GM19035 (cell line): ENCODE measurements around the gene RGS5.
"Not testable (repeated sequence)": the region's sequence is repeated elsewhere in the genome, so short reads cannot be mapped to it uniquely, and the experiment has no call there.

ENCODE experiments used
- ATAC-seq: cut with Tn5 transposase; IDR thresholded peaks from one replicate; pipeline ENCODE4 v1.9.1; 2021; ENCODE audit not compliant: unreplicated experiment

The RGS5 gene, protein sequence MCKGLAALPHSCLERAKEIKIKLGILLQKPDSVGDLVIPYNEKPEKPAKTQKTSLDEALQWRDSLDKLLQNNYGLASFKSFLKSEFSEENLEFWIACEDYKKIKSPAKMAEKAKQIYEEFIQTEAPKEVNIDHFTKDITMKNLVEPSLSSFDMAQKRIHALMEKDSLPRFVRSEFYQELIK

DNA sequence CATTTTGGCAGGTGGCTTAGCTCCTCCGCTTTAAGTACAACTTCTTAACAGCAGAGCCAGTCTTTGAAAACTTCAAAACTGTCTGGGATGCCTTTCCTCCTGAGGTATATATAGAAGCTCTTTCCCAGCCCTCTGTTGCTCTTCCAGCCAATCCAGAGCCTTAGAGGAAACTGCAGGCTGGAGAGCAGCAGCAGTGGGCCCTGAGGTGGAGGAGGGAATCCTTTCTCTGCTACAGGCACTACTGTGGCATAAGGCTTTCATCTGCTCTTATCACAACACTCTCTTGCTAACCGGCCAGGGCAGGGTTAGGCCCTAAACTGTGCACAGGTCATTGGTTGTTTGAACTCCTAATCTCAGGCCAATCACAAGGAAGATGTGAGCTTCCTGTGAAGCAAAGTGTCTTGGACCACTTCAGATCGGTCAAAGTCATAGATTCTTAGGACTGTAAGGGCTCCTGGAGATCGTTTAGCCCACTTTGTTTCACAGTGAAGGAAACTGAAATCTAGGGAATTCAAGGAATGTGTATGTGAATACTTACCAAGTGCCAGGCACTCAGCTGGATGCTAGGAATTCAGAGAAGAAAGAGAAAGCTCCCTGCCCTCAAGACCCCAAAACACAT lies at the start of gene RGS5:
Gene RGS5 (minus strand): TSS at position 84 of the 619 bp plus-strand sequence. CDS start 81 bp downstream, at position 3.
- ATAC-seq, result no peak

DNA sequence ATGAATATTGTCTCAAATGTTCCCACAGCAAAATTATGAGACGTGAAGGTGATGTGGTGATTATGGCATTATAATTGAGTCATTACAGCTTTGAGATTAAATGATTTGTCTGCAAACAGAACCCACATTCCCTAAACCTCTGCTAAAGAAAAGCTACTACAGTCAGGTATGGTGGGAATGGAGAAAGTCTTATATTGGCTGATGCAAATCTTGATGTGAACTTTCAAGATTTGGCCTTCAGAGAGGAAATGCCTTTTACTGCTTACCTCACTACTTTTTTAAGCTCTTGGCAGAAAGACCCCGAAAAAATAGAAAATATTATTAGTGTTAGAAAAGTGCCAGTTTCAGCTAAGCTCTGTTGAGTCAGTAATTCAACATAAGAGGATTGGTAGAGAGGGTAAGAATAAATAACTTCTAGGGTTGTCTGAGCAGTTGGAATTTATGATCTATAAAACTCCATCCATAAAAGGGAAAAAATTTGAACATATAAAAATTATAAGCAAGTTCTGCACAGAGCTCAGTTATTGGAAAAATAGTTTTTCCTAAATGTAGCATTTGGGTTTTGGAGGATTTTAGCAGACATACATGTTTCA lies 47.8 kb upstream of the RGS5 start:
- no peak for ATAC-seq

DNA sequence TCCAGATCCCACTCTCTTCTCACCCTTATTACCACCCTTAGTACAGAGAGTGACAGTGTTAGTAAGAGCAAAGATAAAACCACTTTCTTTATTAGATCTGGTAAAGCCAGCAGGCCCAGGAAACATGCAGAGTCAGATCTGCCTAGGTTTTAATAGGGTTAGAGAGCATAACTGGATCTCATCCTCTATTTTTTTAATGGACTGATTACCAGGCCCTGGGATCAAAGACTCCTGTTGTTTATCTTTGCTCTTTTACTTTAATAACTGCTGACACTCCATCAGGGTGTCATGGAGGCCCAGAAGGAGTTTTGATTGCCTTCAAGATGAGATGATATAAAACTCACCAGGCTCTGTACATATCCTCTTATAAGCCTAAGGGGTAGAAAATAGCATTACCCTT lies 45.3 kb upstream of the RGS5 start:
- ATAC-seq, result no peak

DNA sequence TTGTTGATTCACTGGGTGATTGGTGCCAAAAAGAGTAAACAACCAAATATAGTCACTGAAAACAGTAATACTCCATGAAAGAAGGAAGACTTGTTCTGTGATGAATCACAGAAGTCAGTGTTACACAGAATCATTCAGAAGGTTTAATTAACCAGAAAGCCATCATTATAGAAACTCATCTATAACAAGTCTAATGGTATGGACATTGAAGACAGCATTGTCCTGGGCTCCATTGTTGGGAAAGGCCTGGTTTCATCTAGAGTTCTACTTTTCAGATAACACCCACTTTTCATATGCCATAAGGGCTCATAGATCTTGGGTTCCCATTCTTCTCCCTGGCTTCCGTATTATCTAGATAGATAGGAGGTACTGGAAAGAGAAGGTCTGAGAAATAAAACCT lies 41.9 kb upstream of the RGS5 start:
- not testable (repeated sequence) for ATAC-seq

DNA sequence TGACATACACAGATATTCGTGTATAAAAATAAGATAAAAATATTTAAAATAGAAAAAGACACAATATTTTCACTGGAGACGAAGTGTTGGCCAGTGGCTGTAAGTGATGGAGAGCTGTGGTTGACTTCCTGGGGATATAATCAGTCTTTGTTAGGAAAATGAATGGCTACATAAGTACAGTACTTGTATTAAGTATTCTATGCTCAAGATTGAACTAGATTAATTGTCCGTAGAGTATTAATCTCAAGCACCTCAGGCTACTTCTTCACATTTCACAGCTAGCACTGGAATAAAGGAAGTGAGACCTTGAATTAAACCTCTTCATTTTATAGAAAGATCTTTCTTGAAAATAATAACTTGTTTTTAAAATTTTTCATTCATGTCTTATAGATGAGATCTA lies 39.0 kb upstream of the RGS5 start:
- no peak for ATAC-seq

DNA sequence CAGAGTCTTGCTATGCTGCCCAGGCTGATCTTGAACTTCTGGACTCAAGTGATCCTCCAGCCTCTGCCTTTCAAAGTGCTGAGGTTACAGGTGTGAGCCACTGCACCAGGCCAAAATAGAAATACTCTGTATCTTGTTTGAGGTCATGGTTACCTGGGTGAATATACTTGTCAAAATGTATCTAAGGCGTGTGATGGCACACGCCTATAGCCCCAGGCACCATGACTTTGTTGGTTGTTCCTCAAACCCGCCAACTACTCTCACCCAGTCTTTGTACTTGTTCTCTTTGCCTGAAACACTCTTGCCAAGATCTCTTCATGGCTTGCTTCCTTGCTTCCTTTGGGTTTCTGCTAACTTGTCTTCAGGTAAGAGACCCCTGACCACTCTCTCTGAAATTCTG lies 38.0 kb upstream of the RGS5 start:
- ATAC-seq, result no peak

DNA sequence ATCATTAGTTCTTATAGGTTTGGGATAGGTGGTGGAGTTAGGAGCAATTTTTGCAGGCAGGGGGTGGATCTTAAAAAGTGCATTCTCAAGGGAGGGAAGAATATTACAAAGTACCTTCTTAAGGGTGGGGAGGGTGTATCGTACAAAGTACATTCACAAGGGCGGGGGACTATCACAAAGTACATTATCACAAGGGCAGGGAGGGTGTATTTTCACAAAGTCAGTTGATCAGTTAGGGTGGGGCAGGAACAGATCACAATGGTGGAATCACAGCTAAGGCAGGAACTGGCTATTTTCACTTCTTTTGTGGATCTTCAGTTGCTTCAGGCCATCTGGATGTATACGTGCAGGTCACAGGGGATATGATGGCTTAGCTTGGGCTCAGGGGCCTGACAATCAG lies 30.9 kb upstream of the RGS5 start:
- not testable (repeated sequence) for ATAC-seq

DNA sequence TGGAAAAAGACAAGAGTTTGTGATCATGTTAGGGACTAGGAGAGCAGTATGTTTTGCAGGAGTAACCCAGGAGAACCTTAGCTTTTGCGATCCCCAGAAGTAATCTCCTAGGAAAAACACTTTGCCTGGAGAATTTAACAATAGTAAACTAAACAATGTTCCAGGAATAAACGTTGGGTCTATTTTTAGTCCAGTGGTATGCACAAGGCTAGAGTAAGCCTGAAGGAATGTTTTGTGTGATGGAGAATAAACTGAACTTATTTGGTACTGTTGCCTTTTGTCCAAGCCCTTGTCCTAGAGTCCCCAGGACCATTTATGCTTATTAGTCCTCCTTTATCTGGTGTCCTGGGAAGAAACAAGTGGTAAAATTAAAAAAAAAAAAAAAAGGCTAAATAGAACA lies 28.7 kb upstream of the RGS5 start:
- ATAC-seq, result no peak

DNA sequence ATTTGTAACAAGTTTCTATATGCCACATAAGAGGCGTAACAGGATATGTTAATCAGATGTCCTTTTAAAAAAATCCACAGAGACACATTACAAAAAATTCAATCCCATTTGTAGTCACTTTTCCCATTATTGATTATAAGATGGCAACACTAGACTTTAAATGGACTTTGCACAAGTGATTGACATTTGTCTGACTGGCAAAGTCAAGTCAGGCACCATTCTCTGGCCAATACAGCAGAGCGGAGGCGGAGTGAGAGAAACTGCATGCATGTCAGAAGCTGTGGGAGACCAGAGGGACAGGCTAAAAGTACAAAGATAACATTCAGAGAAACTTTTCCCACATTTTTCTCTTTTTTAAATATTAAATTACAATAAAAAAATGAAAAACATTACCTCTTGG lies 28.1 kb upstream of the RGS5 start:
- no peak for ATAC-seq

DNA sequence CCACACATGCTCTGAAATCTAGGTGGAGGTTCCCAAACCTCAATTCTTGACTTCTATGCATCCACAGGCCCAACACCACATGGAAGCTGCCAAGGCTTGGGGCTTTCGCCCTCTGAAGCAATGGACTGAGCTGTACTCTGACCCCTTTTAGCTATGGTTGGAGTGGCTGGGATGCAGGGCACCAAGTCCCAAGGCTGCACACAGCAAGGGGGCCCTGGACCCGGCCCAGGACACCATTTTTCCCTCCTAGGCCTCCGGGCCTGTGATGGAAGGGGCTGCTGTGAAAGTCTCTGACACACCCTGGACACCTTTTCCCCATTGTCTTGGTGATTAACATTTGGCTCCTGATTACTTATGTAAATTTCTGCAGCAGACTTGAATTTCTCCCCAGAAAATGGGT lies 25.6 kb upstream of the RGS5 start:
- ATAC-seq, result not testable (repeated sequence)

DNA sequence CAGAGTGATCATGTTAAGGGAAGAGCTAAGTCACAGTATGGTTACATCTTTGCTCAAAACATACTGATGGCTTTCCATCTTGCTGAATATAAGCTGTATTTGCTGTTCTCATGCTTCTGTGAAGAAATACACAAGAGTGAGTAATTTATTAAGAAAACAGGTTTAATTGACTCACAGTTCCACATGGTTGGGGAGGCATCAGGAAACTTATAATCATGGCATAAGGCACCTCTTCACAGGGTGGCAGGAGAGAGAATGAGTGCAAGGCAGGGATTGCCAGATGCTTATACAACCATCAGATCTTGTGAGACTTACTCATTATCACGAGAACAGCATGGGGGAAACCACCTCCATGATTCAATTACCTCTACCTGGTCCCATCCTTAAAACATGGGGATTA lies 24.4 kb upstream of the RGS5 start:
- no peak for ATAC-seq

DNA sequence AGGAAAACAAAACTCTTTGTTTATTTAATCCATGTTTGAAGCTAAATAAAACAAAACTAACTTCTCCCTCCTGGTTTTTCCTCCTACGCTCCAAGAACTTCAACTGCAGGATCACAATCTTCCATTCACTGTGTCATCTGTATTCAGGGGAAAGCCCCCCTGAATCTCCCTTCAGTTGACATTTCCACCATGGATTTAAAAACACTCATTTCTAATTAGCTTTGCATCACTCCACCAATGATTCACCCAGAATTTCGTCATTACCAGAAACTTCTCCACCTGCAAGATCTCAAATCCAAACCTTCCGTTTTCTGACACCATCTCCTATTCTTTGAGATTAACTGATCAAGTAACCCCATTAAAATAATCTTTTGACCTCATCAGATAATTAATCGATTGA lies 10.9 kb upstream of the RGS5 start:
- ATAC-seq, result no peak

DNA sequence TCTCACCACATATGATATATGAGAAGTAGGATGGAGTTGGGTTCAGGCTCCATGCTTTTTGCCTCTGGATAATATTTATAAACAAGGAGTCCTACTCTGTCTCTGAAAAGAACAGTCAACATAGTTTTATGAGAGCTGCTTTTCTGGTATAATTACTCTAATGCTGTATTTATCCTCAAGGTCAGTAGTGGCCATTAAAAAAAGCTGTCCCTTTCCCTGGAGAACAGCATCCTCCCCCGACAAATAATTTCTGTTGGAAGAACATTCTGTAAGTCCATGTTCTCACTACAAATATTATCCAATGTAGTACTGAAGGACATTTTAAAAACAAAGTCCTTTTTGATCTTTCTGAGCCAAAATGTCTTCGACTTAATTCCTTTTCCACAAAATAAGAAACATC lies 9.0 kb upstream of the RGS5 start:
- no peak for ATAC-seq

DNA sequence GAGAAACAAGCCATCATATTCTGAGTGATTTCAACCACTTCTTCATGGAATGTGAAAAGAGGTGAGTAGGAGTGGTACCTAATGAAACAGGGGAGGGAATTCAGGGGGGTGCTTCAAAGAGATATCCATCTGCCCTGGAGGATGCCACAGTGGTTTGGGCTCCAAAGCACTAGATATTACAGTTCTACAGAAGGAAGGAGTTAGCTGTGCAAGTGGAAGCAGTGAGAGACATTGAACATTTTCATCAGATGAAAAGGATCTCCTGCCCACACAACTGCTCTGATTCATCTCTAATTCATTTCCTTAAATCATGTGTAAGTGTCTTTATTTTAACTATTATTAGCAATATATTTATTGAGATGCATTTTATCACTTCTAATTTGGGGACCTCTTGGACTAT lies 2.8 kb upstream of the RGS5 start:
- ATAC-seq, result no peak

DNA sequence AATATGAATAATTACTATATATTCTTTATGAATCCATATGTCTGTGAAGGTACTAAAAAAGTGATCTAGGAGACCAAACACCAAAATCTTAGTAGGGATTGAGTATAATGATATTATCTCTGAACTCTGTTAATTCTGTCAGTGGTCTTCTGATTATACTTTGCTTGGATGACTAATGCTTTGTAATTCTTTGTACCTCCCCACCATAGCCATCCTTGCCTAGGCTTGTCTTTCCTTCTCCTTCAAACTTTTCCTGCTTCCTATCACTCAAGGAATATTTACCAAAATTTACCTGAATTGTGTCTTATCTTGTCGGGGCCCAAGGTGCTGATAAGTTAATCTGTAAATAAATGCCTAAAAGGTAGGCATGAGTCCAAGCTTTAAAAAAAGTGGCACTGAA lies 845 bp upstream of the RGS5 start:
- no peak for ATAC-seq

DNA sequence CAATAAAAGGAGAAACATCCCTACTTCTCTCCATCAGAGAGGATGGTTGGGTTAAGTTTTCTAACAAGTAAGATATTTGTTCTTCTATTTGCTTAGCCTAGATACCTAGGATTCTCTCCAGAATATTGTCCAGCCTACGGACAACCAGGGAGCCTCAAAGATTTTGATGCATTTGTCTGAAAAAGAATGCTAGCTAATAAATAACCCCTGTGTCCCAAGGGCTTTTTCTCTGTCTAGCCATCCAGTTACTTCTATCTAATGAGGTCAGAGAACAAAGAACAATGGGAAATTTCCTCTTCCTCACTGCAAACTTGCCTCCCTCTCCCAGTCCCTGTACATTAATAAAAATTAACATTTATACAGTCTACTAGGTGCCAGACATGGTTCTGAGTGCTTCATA lies 810 bp downstream of the RGS5 start:
- no peak for ATAC-seq

DNA sequence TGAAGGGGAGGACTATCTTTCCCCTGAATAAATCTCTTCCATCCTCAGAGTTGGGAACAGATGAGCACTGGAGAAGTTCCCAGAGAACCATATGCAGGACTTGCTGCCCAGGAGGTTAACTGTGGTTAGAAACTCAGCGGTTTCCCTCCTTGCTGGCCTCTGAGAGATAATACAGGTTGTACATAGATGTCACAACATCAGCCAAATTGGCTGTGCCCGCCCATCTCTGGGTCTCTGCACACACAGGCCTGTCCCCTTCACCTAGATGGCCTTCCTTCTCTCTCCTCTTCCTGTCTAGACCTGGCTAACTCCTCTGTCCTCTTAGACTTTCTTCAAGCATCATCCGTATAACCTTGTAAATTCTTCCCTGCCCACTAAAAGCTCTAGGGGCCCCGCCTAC lies 5.7 kb downstream of the RGS5 start:
- ATAC-seq, result no peak

DNA sequence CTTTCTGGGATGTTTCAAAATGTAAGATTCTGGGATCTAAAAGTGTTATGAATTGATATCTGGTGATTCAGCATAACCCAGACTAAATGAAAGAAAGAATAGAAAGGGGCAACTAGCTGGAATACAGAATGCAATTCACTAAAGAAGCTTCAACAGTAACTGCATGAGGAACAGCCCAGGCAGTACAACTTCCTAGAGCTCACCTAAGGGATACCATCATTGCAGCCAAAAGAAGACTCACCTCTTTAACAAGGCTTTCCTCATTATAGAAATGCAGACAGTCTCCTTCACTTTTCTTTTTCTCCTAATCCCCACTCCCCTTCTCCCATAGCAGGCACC lies 6.3 kb downstream of the RGS5 start:
- ATAC-seq, result no peak

DNA sequence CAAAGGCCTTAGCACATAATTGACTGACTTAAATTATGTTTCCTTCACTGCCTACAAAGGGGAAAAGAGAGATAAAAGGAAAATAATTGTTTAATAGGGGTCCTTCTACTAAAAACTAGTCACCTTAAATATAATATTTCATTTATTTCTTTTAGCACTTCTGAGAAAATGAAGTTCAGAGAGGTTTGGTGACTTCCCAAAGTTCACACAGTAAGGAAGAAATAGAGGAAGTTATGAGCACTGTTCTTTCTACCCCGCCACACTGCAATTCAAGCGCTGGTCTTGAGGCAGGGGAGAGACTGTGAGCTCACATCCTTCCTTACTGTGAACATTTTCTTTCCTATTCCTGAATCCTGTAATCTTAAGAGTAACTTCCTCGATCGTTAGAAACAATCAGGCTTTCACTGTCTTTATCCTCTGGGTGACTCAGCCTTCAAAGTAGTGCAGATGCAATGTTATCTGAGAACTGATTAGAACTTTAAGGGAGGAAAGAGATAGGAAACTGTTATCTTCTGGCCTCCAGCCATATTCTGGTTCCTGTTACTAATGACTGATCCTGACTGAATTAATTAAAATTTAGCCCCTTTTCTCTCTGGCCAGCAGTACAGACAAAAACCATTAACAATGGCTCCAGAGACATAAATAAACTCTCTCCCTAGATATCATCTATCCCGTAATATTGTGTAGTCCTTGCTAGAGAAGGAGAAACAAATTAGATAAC lies 6.8 kb downstream of the RGS5 start:
- ATAC-seq, result no peak

DNA sequence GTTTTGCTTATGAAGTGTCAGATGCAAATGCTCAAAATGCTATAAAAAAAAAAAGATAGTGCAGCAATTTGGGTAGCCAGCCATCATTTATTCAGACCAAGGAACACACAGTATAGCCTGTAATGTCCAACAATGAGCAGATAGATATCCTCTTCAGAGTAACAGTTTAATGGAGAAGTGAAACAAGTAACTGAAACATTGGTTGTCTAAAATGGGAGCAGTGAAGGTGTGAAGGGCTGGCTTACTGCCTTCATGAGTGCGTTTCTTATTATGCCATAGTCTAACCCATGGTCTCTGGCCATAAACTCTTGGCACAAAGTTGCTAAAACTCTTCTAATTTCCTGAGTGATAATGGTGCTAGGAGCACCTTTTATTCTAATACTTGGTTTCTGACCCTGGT lies 11.4 kb downstream of the RGS5 start:
- ATAC-seq, result no peak

DNA sequence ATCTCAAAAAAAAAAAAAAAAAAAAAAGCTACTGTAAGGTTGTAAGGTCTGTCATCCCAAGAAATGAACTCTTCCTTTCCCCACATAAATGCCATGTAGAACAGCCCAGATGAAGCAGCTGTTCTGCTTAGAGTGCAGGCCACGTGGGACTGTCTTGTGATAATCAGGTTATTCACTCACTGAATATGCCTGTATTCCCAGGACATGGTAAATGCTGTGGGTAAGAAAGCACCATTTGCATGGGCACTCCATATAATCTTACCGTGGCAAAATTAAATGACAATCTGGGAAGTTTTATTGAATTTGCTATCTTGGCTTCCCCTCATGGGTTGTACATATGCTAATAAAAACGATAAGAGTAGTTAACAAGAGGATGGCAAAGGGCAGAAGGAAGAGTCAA lies 13.8 kb downstream of the RGS5 start:
- ATAC-seq, result no peak

DNA sequence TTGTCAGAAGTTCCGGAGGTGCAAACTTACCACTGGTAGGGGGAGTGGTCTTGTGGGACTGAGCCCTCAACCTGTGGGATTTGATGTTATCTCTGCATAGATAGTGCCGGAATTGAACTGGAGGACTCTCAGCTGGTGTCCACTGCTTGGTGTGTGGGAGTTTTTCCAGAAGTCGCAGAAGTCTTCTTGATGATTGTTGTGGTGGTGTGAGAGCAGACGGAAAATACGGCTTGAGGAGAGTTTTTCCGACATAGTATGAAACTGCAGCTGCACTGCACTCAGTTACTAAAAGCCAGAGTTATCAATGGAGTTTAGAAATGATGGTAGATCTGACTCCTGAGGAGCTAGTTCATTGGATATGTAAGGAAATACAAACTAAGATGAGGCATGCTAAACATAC lies 14.9 kb downstream of the RGS5 start:
- no peak for ATAC-seq
